H1 (cell line): Measurements from ENCODE around the gene MRI1. TPM values are rescaled to one million over a fixed set of nuclear protein-coding genes. Genes with fewer than 3 reads are reported as not detected.

Source experiments
- CTCF ChIA-PET: fragments of 300-600 bp; sonication (Branson Sonifier 250); formaldehyde crosslinking; loops from one replicate; lab custom pipeline; 2021; ENCODE audit not compliant: partially characterized antibody; lab: Charles Lee
- POLR2A ChIA-PET: fragments of 300-600 bp; sonication (Branson Sonifier 250); formaldehyde crosslinking; loops from one replicate; lab custom pipeline; 2021; ENCODE audit warnings: inconsistent platforms; ENCODE audit not compliant: partially characterized antibody; lab: Charles Lee
- DNase-seq, 2 experiments: peaks; one replicate each; pipeline versions ENCODE4 v3.0.0 to v3.0.0-alpha.2; 2010 to 2022; ENCODE audit warnings: low spot score in 2 of 2, low read depth in 1 of 2, mixed read lengths in 1 of 2
- FAIRE-seq: peaks from 2 replicates; lab custom pipeline; 2011; peaks lifted over from hg19 to GRCh38; lab: Jason Lieb, UNC
- H2AFZ ChIP-seq: 2 replicates; pipeline ENCODE4 v1.8.1; 2012; ENCODE audit warnings: low read length, inconsistent platforms
- H2AK5ac ChIP-seq: 2 replicates; pipeline ENCODE4 v1.6.1; 2013; ENCODE audit warnings: low read depth, low read length
- H2BK120ac ChIP-seq: replicated peaks from 2 replicates; pipeline ENCODE3; 2013; ENCODE audit warnings: low read depth, low read length, inconsistent platforms
- H2BK12ac ChIP-seq: 2 replicates; pipeline ENCODE4 v1.6.1; 2013; ENCODE audit warnings: low read depth, low read length
- H2BK15ac ChIP-seq: 2 replicates; pipeline ENCODE4 v1.6.1; 2013; ENCODE audit warnings: low read length
- H2BK20ac ChIP-seq: 2 replicates; pipeline ENCODE4 v1.6.1; 2013; ENCODE audit warnings: low read length
- H2BK5ac ChIP-seq: 2 replicates; pipeline ENCODE4 v1.6.1; 2013; ENCODE audit warnings: low read depth, low read length
- H3K14ac ChIP-seq: 2 replicates; pipeline ENCODE4 v1.6.1; 2013; ENCODE audit warnings: inconsistent platforms; ENCODE audit not compliant: insufficient read length
- H3K18ac ChIP-seq: 2 replicates; pipeline ENCODE4 v1.6.1; 2013; ENCODE audit warnings: low read length; ENCODE audit errors: extremely low read depth
- H3K23ac ChIP-seq: 2 replicates; pipeline ENCODE4 v1.6.1; 2013; ENCODE audit warnings: inconsistent platforms; ENCODE audit not compliant: insufficient read length
- H3K23me2 ChIP-seq: 2 replicates; pipeline ENCODE4 v1.6.1; 2013; ENCODE audit warnings: low read depth, low read length
- H3K27ac ChIP-seq: 2 replicates; pipeline ENCODE4 v1.6.1; 2011; ENCODE audit warnings: low read depth, low read length, inconsistent platforms
- H3K27me3 ChIP-seq, 4 experiments: replicated peaks in 1 of 4; 1 replicate in 1 of 4; 2 replicates in 3 of 4; pipeline versions ENCODE4 v1.6.1 to v1.8.1; 2011 to 2013; ENCODE audit warnings: low read length in 3 of 4, mild to moderate bottlenecking in 3 of 4, inconsistent platforms in 2 of 4, mixed read lengths in 2 of 4, moderate library complexity in 1 of 4; ENCODE audit not compliant: control insufficient read depth in 3 of 4, insufficient read depth in 3 of 4; ENCODE audit errors: extremely low read depth in 1 of 4
- H3K36me3 ChIP-seq, 4 experiments: 2 replicates each; pipeline versions ENCODE4 v1.6.1 to v1.8.1; 2011 to 2013; ENCODE audit warnings: mild to moderate bottlenecking in 4 of 4, low read length in 3 of 4, moderate library complexity in 2 of 4, control low read depth in 1 of 4, inconsistent platforms in 1 of 4; ENCODE audit not compliant: insufficient read depth in 4 of 4, control insufficient read depth in 2 of 4
- H3K4ac ChIP-seq: replicated peaks from 2 replicates; pipeline ENCODE3; 2013; ENCODE audit warnings: low read length, low read depth, mixed read lengths, inconsistent platforms; ENCODE audit not compliant: insufficient read length
- H3K4me1 ChIP-seq, 4 experiments: replicated peaks in 1 of 4; 1 replicate in 1 of 4; 2 replicates in 3 of 4; pipeline versions ENCODE4 v1.6.1 to v1.8.1; 2011 to 2013; ENCODE audit warnings: low read length in 3 of 4, inconsistent platforms in 2 of 4, mixed read lengths in 1 of 4; ENCODE audit not compliant: insufficient read depth in 4 of 4, control insufficient read depth in 3 of 4
- H3K4me2 ChIP-seq, 2 experiments: 2 replicates each; pipeline versions ENCODE4 v1.6.1 to v1.8.1; 2011 to 2013; ENCODE audit warnings: low read depth in 2 of 2, low read length in 2 of 2, control low read depth in 1 of 2, inconsistent platforms in 1 of 2, mild to moderate bottlenecking in 1 of 2; ENCODE audit not compliant: insufficient read depth in 1 of 2
- H3K4me3 ChIP-seq, 4 experiments: fragments of 200-600, 300-600 bp in 1 of 4; sonication (generic), shearing (Covaris generic), sonication (Bioruptor Twin) in 1 of 4; 2 replicates each; pipeline versions ENCODE4 v1.5.1 to v1.8.1; 2011 to 2016; ENCODE audit warnings: low read length in 4 of 4, low read depth in 3 of 4, control low read depth in 2 of 4, inconsistent platforms in 2 of 4, mild to moderate bottlenecking in 2 of 4, mixed read lengths in 1 of 4, moderate library complexity in 1 of 4; ENCODE audit not compliant: insufficient read depth in 2 of 4; ENCODE audit errors: extremely low read depth in 1 of 4
- H3K56ac ChIP-seq: replicated peaks from 2 replicates; pipeline ENCODE3; 2013; ENCODE audit warnings: low read depth, mild to moderate bottlenecking, mixed read lengths, low read length, inconsistent platforms; ENCODE audit not compliant: insufficient read length
- H3K79me1 ChIP-seq: 2 replicates; pipeline ENCODE4 v1.6.1; 2013; ENCODE audit warnings: low read depth, low read length, control low read depth
- H3K79me2 ChIP-seq, 2 experiments: 2 replicates each; pipeline versions ENCODE4 v1.6.1 to v1.8.1; 2012 to 2013; ENCODE audit warnings: low read length in 2 of 2, mild to moderate bottlenecking in 2 of 2, inconsistent platforms in 1 of 2; ENCODE audit not compliant: insufficient read depth in 2 of 2, control insufficient read depth in 1 of 2
- H3K9ac ChIP-seq, 4 experiments: replicated peaks in 1 of 4; 1 replicate in 1 of 4; 2 replicates in 3 of 4; pipeline versions ENCODE4 v1.6.1 to v1.8.1; 2011 to 2013; ENCODE audit warnings: low read depth in 3 of 4, low read length in 3 of 4, control low read depth in 2 of 4, mild to moderate bottlenecking in 2 of 4, moderate library complexity in 2 of 4, inconsistent platforms in 1 of 4; ENCODE audit errors: extremely low read depth in 1 of 4
- H3K9me3 ChIP-seq, 2 experiments: 2 replicates each; pipeline versions ENCODE4 v1.6.1 to v1.8.1; 2012 to 2013; ENCODE audit warnings: mild to moderate bottlenecking in 2 of 2, moderate library complexity in 2 of 2, control low read depth in 1 of 2, inconsistent platforms in 1 of 2, low read depth in 1 of 2, low read length in 1 of 2, mixed read lengths in 1 of 2; ENCODE audit not compliant: insufficient read depth in 2 of 2
- H4K20me1 ChIP-seq, 2 experiments: replicated peaks in 1 of 2; 2 replicates each; pipeline versions ENCODE3 to v1.8.1; 2011 to 2013; ENCODE audit warnings: inconsistent platforms in 2 of 2, low read length in 2 of 2, mild to moderate bottlenecking in 1 of 2; ENCODE audit not compliant: insufficient read depth in 2 of 2, control insufficient read depth in 1 of 2
- H4K5ac ChIP-seq: 2 replicates; pipeline ENCODE4 v1.6.1; 2013; ENCODE audit warnings: low read length, low read depth, mixed read lengths, inconsistent platforms; ENCODE audit not compliant: insufficient read length
- H4K8ac ChIP-seq: 2 replicates; pipeline ENCODE4 v1.8.0; 2013; ENCODE audit warnings: mild to moderate bottlenecking, moderate library complexity, low read length, inconsistent platforms; ENCODE audit not compliant: insufficient read depth; ENCODE audit errors: extremely low read depth
- H4K91ac ChIP-seq: replicated peaks from 2 replicates; pipeline ENCODE3; 2013; ENCODE audit warnings: low read length, mixed read lengths, inconsistent platforms; ENCODE audit not compliant: insufficient read length
- GTF2F1 ChIP-seq: IDR thresholded peaks from 2 replicates; pipeline ENCODE4 v1.6.1; 2012; ENCODE audit warnings: low read depth, low read length, improper control_type of control experiment, borderline replicate concordance
- TAF7 ChIP-seq: optimal IDR thresholded peaks from 2 replicates; pipeline ENCODE3; 2011; ENCODE audit warnings: low read depth, mild to moderate bottlenecking, inconsistent platforms, low read length, moderate library complexity, borderline replicate concordance
- WGBS, 2 experiments: shearing (Covaris generic) in 1 of 2; methylation state at CpG; one replicate each; pipeline versions ENCODE4 v1.1.6 to v1.1.7; 2013 to 2015; ENCODE audit warnings: low lambda C conversion rate in 2 of 2, mixed read lengths in 2 of 2, inconsistent platforms in 1 of 2, low coverage in 1 of 2, missing lambda C conversion rate in 1 of 2; ENCODE audit not compliant: insufficient replicate concordance in 2 of 2, insufficient coverage in 1 of 2, insufficient read length in 1 of 2; ENCODE audit errors: extremely low coverage in 1 of 2, missing lambda C conversion rate in 1 of 2; 5-methylcytosine and 5-hydroxymethylcytosine counted together
- polyA plus RNA-seq, 7 experiments: library from polyadenylated mRNA; depleted of rRNA in 3 of 7; stranded (reverse) in 5 of 7; unstranded in 2 of 7; fragments of >200 nt in 5 of 7; fragments of 200-250 nt in 2 of 7; gene quantifications; 1 replicate in 5 of 7; 2 replicates in 1 of 7; 4 replicates in 1 of 7; pipeline versions ENCODE4 v1.2.1 to v1.2.3, GENCODE V29; 2011 to 2013; ENCODE audit warnings: missing spikeins in 2 of 7, mixed read lengths in 2 of 7
- total RNA-seq: library from RNA; stranded (reverse); fragmentation: NEBNext Ultra II Directional; extraction: Animal tissue kit (Norgen Biotek cat#: 25700); gene quantifications from 2 replicates; pipeline ENCODE4 v1.2.1, GENCODE V29; 2021

Gene MRI1
- total and polyA plus RNA-seq, 2 of the 8 experiments (the other 6 are each of a cell fraction or from before 2014, with no cell fraction given), result 24.5 to 29.5 TPM

DNA sequence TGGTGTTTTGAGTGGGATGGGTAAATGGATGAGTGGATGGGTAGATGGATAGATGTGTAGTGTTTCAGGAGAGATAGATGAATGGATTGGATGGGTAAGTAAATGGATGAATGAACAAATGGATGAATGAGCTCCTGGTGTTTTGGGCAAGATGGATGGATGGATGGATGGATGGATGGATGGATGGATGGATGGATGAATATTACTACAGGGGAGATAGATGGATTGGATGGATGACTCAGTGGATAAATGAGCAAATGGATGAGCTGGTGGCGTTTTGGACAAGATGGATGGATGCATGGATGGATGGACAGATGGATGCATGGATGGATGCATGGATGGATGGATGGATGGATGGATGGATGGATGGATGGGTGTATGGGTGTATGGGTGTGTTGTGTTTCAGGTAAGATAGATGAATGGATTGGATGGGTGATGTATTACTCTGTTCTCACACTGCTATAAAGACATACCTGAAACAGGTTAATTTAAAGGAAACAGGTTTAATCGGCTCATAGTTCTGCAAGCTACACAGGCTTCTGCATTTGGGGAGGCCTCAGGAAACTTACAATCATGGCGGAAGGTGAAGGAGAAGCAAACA, 43.2 kb downstream of the MRI1 start:
- Histone ChIP-seq H3K23me2 (peaks cover 4% of the 10 kb centered on the region; the same call in 1 of the 2 replicates), H2BK120ac (no peak overlapping the region), H2AK5ac (no peak overlapping the region), H3K4me3 (no peak overlapping the region), H3K4me2 (no peak overlapping the region), H3K27ac (no peak overlapping the region), H4K20me1 (peaks cover 2 to 16% of the 10 kb centered on the region in 2 experiments), H3K9me3 (no peaks in the 10 kb centered on the region), H3K79me1 (no peaks in the 10 kb centered on the region), H2BK15ac (no peak overlapping the region), H3K23ac (no peak overlapping the region), H4K8ac (no peak overlapping the region), H2BK20ac (no peak overlapping the region), H2BK12ac (no peak overlapping the region), H3K14ac (no peak overlapping the region), H4K5ac (no peak overlapping the region), H3K56ac (peak overlapping the region; percentile 90), H4K91ac (no peak overlapping the region), H3K9ac (no peak overlapping the region), H3K27me3 (no peaks in the 10 kb centered on the region), H2AFZ (no peak overlapping the region), H3K79me2 (no peaks in the 10 kb centered on the region), H2BK5ac (no peak overlapping the region), H3K18ac (no peak overlapping the region), H3K4ac (no peak overlapping the region), H3K36me3 (peaks cover 5 to 24% (median 14%) of the 10 kb centered on the region in 4 experiments; a peak in 5 of 8 replicates), H3K4me1 (no peaks in the 10 kb centered on the region; a peak in 1 of 7 replicates)
- POLR2A ChIA-PET, result interaction anchor here (0.6 to 2.4 kb wide), 6 partner anchors 9 to 55 kb away, joined by 3 to 10 read pairs (median 4); no protein-coding TSS in a partner anchor
- WGBS, 2 experiments, result 92% methylated on average over 3 of the region's 3 CpGs; no CpG with 5 or more reads in 1 of the 2 experiments
- CTCF ChIA-PET, result interaction anchor here (0.5 to 2.2 kb wide), 6 partner anchors 8 to 127 kb away, joined by 3 to 6 read pairs (median 4); no protein-coding TSS in a partner anchor
- DNase-seq (no peak), FAIRE-seq (no peak)
- TF ChIP-seq TAF7 (no peak), GTF2F1 (no peak)
